Pancreas (tissue), 10 donors: ENCODE measurements around the gene HRH2. TPM values are rescaled to one million over a fixed set of nuclear protein-coding genes. Genes with fewer than 3 reads are reported as not detected.

Source experiments
- ATAC-seq, 4 donors: fragments of 200-7000 bp; cut with Tn5 transposase; one replicate each; pipeline versions ENCODE4 v1.8.0 to v1.9.1; 2020; ENCODE audit warnings: mild to moderate bottlenecking in 4 of 4, moderate library complexity in 4 of 4
- DNase-seq, 6 donors: peaks; one replicate each; pipeline ENCODE4 v3.0.0-alpha.2; 2020
- FAIRE-seq: peaks from 2 replicates; lab custom pipeline; 2012; peaks lifted over from hg19 to GRCh38; lab: Jason Lieb, UNC
- H3K27ac ChIP-seq, 4 donors: fragments of 200-600 bp; sonication (generic); 1 replicate in 3 of 4; 2 replicates in 1 of 4; pipeline versions ENCODE4 v1.5.0 to v1.8.0; 2020
- H3K27me3 ChIP-seq, 4 donors: fragments of 200-600 bp; one replicate each; pipeline ENCODE4 v1.8.0; 2021
- H3K36me3 ChIP-seq, 3 donors: fragments of 200-600 bp; sonication (generic) in 1 of 3; one replicate each; pipeline versions ENCODE4 v1.5.0 to v1.8.0; 2020 to 2021
- H3K4me1 ChIP-seq, 3 donors: fragments of 200-600 bp; one replicate each; pipeline ENCODE4 v1.8.0; 2021
- H3K4me3 ChIP-seq, 4 donors: fragments of 200-600 bp; sonication (generic) in 2 of 4; one replicate each; pipeline versions ENCODE4 v1.5.0 to v1.8.0; 2020 to 2021
- H3K9me3 ChIP-seq, 4 donors: fragments of 200-600 bp; one replicate each; pipeline ENCODE4 v1.8.0; 2021
- WGBS, 2 donors: extraction: QIAGEN DNeasy Blood & Tissue Kit; methylation state at CpG; one replicate each; pipeline ENCODE4 v1.1.7; 2013; 5-methylcytosine and 5-hydroxymethylcytosine counted together
- intact Hi-C, 3 donors: fragments of 100-400 bp; cut with DNase I; formaldehyde crosslinking; loops; one replicate each; pipeline versions ENCODE4 v1.11.1 to v1.14.2; 2022
- polyA plus RNA-seq, 2 donors: library from polyadenylated mRNA; stranded (reverse); fragments of 200-250 nt; gene quantifications; one replicate each; pipeline ENCODE4 v1.2.3, GENCODE V29; 2013
- total RNA-seq, 6 donors: library from RNA; stranded (reverse); fragmentation: NEBNext Ultra II Directional in 4 of 6; extraction: Animal tissue kit (Norgen Biotek cat#: 25700) in 4 of 6; gene quantifications; one replicate each; pipeline versions ENCODE4 v1.2.1 to v1.2.4, GENCODE V29; 2021 to 2023
- TF ChIP-seq, protein P1 (sequence below), 4 donors: fragments of 200-600 bp; sonication (generic) in 3 of 4; IDR thresholded peaks; one replicate each; pipeline versions ENCODE4 v1.5.0 to v1.8.0; 2021; ENCODE audit warnings: antibody characterized with exemption in 4 of 4
- donor health status: healthy with polysubstance abuse.
- donor health status: DM: no; HTN: no; CAD: no; lungs with moderate emphysema.
- donor health status: DM: no; HTN: no; CAD: no.
- donor health status: control.
- donor health status: control.
- donor health status: Bipolar disorder and iron deficiency.
- donor health status: DM: yes; HTN: yes; CAD: no.
- donor health status: DM: no; HTN: no; CAD: no.
- donor health status: DM: no; HTN: no; CAD: no.
- donor health status: DM: yes; HTN: yes; CAD: no.

The HRH2 gene
- total and polyA plus RNA-seq, 8 donors = 0.05 to 1.4 (median 0.50) TPM

DNA sequence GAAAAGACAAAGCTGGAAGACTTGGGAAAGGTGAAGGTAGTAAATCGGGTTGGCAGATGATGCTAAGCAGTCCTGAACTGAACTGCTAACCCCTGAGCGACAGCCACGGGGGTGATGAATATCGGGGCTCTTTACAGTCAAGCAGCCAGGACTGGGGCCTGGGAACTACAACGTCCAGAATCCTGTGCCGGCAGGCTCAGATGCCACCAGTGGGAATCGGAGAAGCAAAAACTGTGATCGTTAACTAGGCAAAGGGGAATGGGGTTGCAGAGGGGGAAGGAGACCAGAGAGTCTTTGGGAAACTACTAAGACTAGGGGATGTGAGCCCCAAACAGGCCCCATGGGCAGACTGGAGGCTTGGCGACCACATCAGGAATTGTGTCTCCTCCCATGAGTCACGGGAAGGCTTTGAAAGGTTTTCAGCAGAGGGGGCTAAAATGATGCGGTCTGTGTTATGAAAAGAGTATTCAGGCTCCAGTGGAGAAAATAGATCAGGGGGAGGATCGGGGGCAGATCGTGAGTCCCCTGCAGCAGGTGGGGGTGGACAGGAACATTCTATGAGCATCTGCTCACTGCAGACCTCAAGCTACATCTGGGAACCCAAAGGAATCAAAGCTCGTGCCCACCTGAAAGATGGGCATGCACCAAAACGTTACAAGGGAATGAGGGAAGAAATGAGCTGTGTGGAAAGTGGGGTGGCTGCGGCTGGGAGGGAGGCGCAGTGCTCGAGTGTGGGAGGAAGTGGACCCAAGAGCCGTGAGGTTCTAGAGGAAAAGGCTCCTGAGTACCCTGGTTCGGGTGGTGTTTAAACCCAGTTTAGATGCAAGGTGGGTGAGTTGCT is 53.8 kb downstream of the HRH2 start:
- Histone ChIP-seq H3K4me3 (no peak overlapping the region), H3K27ac (no peak overlapping the region), H3K36me3 (no peaks in the 10 kb centered on the region), H3K4me1 (no peaks in the 10 kb centered on the region), H3K27me3 (no peaks in the 10 kb centered on the region), H3K9me3 (no peaks in the 10 kb centered on the region)
- FAIRE-seq = no peak
- intact Hi-C loops = no loop called here
- ATAC-seq = no peak
- WGBS, 2 donors = 88 to 93% methylated on average over 20 of the region's 20 CpGs
- DNase-seq = peak in 3 of 6 donors; percentile 2 to 17 (median 14)
- TF ChIP-seq, protein P1, sequence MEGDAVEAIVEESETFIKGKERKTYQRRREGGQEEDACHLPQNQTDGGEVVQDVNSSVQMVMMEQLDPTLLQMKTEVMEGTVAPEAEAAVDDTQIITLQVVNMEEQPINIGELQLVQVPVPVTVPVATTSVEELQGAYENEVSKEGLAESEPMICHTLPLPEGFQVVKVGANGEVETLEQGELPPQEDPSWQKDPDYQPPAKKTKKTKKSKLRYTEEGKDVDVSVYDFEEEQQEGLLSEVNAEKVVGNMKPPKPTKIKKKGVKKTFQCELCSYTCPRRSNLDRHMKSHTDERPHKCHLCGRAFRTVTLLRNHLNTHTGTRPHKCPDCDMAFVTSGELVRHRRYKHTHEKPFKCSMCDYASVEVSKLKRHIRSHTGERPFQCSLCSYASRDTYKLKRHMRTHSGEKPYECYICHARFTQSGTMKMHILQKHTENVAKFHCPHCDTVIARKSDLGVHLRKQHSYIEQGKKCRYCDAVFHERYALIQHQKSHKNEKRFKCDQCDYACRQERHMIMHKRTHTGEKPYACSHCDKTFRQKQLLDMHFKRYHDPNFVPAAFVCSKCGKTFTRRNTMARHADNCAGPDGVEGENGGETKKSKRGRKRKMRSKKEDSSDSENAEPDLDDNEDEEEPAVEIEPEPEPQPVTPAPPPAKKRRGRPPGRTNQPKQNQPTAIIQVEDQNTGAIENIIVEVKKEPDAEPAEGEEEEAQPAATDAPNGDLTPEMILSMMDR (IDR thresholded peaks at IDR 0.05) = no peak

- Histone ChIP-seq H3K27me3 (no peaks in the 10 kb centered on the region), H3K9me3 (no peaks in the 10 kb centered on the region), H3K36me3 (no peaks in the 10 kb centered on the region), H3K4me1 (no peaks in the 10 kb centered on the region), H3K4me3 (no peak overlapping the region), H3K27ac (no peak overlapping the region)
- intact Hi-C loops = no loop called here
- WGBS, 2 donors = 87% methylated on average over 8 of the region's 8 CpGs
- TF ChIP-seq, protein P1 (IDR thresholded peaks at IDR 0.05) = no peak
- ATAC-seq = no peak
- no peak for FAIRE-seq
- peak in 3 of 6 donors; percentile 6 to 8 (median 7) for DNase-seq
These were observed 54.4 kb downstream of the HRH2 start for GRCh38 chr5:175712313-175712680.

DNA sequence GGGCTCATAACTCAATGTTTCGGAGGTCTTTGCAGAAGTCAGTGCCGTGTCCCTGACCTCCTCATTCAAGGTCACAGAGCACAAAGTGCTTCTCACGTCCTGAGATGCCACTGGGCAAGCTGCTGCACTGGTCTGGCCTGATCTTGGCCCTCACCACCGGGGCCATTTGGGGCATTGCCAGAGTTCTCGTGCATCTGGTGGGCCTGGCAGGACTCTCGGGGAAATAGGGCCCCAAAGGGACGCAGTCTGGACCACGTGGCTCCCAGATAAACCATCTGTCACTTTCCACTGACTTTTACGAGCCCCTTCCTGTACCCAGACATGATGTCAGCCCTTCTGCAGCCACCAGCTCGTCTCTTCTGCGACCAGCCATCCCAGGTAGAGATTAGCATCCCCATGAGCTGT is 54.8 kb downstream of the HRH2 start:
- Histone ChIP-seq H3K4me1 (no peaks in the 10 kb centered on the region), H3K27me3 (no peaks in the 10 kb centered on the region), H3K36me3 (no peaks in the 10 kb centered on the region), H3K27ac (no peak overlapping the region), H3K9me3 (no peaks in the 10 kb centered on the region), H3K4me3 (no peak overlapping the region)
- FAIRE-seq = no peak
- no peak for ATAC-seq
- TF ChIP-seq, protein P1 (IDR thresholded peaks at IDR 0.05) = no peak
- peak in 3 of 6 donors; percentile 4 to 34 (median 20) for DNase-seq
- WGBS, 2 donors = 44 to 46% methylated on average over 11 of the region's 11 CpGs
- intact Hi-C loops = no loop called here

DNA sequence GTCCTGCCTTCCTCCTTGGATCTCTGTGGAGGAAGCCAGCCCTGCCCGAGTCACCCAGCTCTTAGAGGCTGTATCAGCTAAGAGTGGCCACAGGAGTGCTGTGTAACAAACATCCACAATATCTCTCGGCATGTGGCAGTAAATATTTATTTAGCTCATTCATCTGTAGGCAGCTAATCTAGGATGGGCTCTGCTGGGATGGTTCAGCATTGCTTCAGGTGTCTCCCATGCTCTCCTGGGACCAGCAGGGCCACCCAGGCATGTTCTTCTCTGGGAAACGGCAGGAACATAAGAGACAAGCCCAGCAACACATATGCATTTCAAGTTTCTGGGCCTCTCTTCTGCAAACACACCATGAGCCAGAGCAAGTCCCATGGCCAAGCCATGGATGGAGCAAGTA is 56.1 kb downstream of the HRH2 start:
- Histone ChIP-seq H3K27ac (no peak overlapping the region), H3K4me1 (peaks cover 0 to 10% (median 8%) of the 10 kb centered on the region in 3 donors), H3K9me3 (no peaks in the 10 kb centered on the region), H3K27me3 (no peaks in the 10 kb centered on the region), H3K4me3 (no peak overlapping the region), H3K36me3 (no peaks in the 10 kb centered on the region)
- intact Hi-C loops = no loop called here
- 83 to 84% methylated on average over 3 of the region's 3 CpGs for WGBS, 2 donors
- ATAC-seq (no peak), FAIRE-seq (no peak), DNase-seq (peak in 2 of 6 donors; percentile 6 to 7)
- TF ChIP-seq, protein P1 (IDR thresholded peaks at IDR 0.05) = no peak
